ENCODE results near the gene BFSP1. TPM values are rescaled to one million over a fixed set of nuclear protein-coding genes. Genes with fewer than 3 reads are reported as not detected.

Gene BFSP1
- total RNA-seq, 2 donors from 2014 or later: 0.52 to 0.99 TPM

DNA sequence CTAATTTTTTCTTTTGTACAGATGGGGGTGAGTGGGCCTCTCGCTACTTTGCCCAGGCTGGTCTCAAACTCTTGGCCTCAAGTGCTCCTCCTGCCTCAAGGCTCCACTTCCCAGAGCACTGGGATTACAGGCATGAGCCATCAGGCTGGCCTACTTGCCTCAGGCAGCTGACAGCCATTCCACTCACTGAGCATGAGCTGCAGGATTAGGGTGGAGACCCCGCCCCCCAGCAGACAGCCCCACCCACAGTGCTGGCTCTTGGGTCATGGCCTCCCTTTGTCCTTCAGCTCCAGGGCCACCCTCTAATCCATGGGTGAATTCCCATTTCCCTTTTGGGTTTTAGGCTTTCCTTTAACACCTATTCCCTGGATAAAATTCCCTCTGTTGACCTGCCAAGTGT is 82.1 kb downstream of the BFSP1 start:
- DNase-seq: no peak
- Histone ChIP-seq H3K4me1 (no peaks in the 10 kb centered on the region), H3K9me3 (no peaks in the 10 kb centered on the region), H3K27ac (no peak overlapping the region), H3K4me3 (no peak overlapping the region), H3K27me3 (no peaks in the 10 kb centered on the region), H3K36me3 (replicated peaks in 1 of 2; ENCODE audit: insufficient read depth in 1 of 2, low read depth in 2 of 2) (no peaks in the 10 kb centered on the region)
- intact Hi-C loops (cut with DNase I): no loop called here
- no peak for ATAC-seq
- TF ChIP-seq, protein P1, sequence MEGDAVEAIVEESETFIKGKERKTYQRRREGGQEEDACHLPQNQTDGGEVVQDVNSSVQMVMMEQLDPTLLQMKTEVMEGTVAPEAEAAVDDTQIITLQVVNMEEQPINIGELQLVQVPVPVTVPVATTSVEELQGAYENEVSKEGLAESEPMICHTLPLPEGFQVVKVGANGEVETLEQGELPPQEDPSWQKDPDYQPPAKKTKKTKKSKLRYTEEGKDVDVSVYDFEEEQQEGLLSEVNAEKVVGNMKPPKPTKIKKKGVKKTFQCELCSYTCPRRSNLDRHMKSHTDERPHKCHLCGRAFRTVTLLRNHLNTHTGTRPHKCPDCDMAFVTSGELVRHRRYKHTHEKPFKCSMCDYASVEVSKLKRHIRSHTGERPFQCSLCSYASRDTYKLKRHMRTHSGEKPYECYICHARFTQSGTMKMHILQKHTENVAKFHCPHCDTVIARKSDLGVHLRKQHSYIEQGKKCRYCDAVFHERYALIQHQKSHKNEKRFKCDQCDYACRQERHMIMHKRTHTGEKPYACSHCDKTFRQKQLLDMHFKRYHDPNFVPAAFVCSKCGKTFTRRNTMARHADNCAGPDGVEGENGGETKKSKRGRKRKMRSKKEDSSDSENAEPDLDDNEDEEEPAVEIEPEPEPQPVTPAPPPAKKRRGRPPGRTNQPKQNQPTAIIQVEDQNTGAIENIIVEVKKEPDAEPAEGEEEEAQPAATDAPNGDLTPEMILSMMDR (IDR thresholded peaks at IDR 0.05): no peak
- TF ChIP-seq POLR2A (IDR thresholded peaks at IDR 0.05): no peak
- WGBS, 2 donors: 78 to 88% methylated on average over 2 of the region's 2 CpGs

DNA sequence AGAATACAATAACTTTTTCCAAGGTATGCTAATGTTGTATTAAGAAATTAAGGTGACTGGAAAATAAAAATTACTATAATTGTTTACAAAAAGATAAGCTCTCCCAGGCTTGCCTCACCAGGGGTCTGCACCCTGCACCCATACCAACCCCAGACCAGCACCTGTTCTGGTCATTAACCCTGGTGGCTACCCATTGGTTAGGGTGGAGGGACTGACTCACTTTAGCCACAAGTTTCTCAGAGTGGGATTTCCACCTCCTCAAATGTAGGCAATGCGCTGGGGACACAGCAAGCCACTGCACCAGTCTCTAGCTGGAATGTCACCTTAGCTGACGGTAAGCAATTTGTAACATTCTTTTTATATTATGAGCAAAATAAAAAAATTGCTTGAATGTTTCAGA is 83.1 kb downstream of the BFSP1 start:
- ATAC-seq (no peak), DNase-seq (no peak)
- Histone ChIP-seq H3K4me1 (no peaks in the 10 kb centered on the region), H3K4me3 (no peak overlapping the region), H3K9me3 (no peaks in the 10 kb centered on the region), H3K27me3 (no peaks in the 10 kb centered on the region), H3K36me3 (replicated peaks in 1 of 2; ENCODE audit: insufficient read depth in 1 of 2, low read depth in 2 of 2) (no peaks in the 10 kb centered on the region), H3K27ac (no peak overlapping the region)
- WGBS, 2 donors: 90 to 95% methylated on average over 2 of the region's 2 CpGs
- TF ChIP-seq, protein P1 (IDR thresholded peaks at IDR 0.05): no peak
- no peak for TF ChIP-seq POLR2A (IDR thresholded peaks at IDR 0.05)
- intact Hi-C loops (cut with DNase I): no loop called here

DNA sequence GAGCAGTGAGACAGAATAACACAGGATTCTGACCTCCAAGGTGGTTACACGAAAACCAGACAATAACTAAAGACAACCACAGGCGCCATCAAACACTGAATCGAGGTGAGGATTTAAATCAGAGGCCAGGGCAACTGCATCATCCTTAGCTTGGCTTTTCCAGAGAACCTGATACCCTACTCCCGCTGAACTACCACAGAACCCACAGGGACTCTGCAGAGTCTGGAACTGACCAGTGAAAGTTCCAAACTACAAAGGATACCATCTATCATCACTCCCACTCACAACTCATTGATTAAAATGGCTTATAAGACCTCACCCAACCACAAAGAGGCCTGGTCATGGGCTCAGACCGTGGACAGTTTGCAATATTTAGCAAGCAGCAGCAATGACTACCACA is 85.0 kb downstream of the BFSP1 start:
- H3K27ac ChIP-seq: no peak overlapping the region
- no peaks in the 10 kb centered on the region for H3K9me3 ChIP-seq
- no peaks in the 10 kb centered on the region for H3K4me1 ChIP-seq
- ATAC-seq (no peak), DNase-seq (no peak)
- 78 to 88% methylated on average over 3 to 5 of the region's 5 CpGs for WGBS, 2 donors
- no peak overlapping the region for H3K4me3 ChIP-seq
- intact Hi-C loops (cut with DNase I): no loop called here
- no peaks in the 10 kb centered on the region for H3K36me3 ChIP-seq (replicated peaks in 1 of 2; ENCODE audit: insufficient read depth in 1 of 2, low read depth in 2 of 2)
- no peaks in the 10 kb centered on the region for H3K27me3 ChIP-seq
- TF ChIP-seq POLR2A (IDR thresholded peaks at IDR 0.05): no peak
- TF ChIP-seq, protein P1 (IDR thresholded peaks at IDR 0.05): no peak

DNA sequence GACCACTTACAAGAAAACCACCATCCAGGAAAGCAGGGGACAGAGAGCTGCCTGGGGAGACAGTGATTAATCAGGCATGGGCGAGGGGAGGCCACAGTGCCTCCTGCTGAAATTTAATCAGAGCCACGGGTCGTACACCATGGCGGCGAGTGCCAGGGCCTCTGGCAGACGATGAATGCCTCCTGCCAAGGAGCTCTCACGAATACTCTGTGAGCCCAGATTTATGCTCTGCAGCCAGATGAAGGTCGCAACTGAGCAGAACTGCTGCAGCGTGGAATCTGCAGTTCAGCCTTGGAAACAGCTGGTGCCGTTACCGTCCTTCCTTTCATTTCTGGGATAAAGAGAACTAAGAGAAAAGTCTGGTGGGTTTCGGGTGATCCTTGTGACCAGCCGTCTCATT is 85.6 kb downstream of the BFSP1 start:
- H3K4me3 ChIP-seq: no peak overlapping the region
- H3K9me3 ChIP-seq: no peaks in the 10 kb centered on the region
- no peak for ATAC-seq
- TF ChIP-seq, protein P1 (IDR thresholded peaks at IDR 0.05): no peak
- no peak overlapping the region for H3K27ac ChIP-seq
- H3K4me1 ChIP-seq: no peaks in the 10 kb centered on the region
- no peak for DNase-seq
- 66 to 70% methylated on average over 8 to 13 of the region's 13 CpGs for WGBS, 2 donors
- no peaks in the 10 kb centered on the region for H3K27me3 ChIP-seq
- intact Hi-C loops (cut with DNase I): no loop called here
- no peaks in the 10 kb centered on the region for H3K36me3 ChIP-seq (replicated peaks in 1 of 2; ENCODE audit: insufficient read depth in 1 of 2, low read depth in 2 of 2)

DNA sequence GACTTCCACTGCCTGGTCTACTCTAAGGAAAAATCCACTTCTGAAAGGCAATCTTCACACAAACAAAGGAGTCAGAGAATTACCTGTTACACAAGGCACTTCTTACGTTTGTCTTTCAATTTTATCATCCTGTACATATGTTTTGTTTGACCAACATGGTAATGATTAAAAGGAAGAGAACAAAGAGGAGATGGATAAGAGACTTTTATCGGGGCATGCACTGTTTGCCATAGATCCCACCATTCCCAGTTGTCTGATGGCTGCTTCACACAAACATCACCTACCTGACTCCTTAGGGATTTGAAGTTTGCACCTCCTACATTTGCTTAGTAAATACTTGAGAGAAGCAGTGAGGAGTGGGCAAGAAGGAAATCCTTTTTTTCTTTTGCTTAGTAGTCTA is 87.1 kb downstream of the BFSP1 start:
- 10 to 12% methylated on average over 2 of the region's 2 CpGs for whole genome bisulfite sequencing, 2 donors
- intact Hi-C loops (cut with DNase I): no loop called here
- no peak overlapping the region for H3K4me3 ChIP-seq
- no peak overlapping the region for H3K27ac ChIP-seq
- no peaks in the 10 kb centered on the region for H3K27me3 ChIP-seq
- DNase-seq (no peak), ATAC-seq (no peak)
- TF ChIP-seq POLR2A (IDR thresholded peaks at IDR 0.05): no peak
- TF ChIP-seq, protein P1 (IDR thresholded peaks at IDR 0.05): no peak
- no peaks in the 10 kb centered on the region for H3K4me1 ChIP-seq
- no peaks in the 10 kb centered on the region for H3K9me3 ChIP-seq
- H3K36me3 ChIP-seq (replicated peaks in 1 of 2; ENCODE audit: insufficient read depth in 1 of 2, low read depth in 2 of 2): no peaks in the 10 kb centered on the region

Other genes starting within 250 kb of the BFSP1 start
- gene DSTN, start 38.7 kb upstream of the BFSP1 start, total RNA-seq: 100 to 1,000 TPM; 103 to 464 TPM
- gene RRBP1, start 150.9 kb upstream of the BFSP1 start, total RNA-seq: 100 to 1,000 TPM; 313 to 511 TPM
- 1 to 10 TPM in 1 of 2 donors, not detected in 1; 4.0 TPM for gene BANF2, start 168.6 kb upstream of the BFSP1 start, total RNA-seq